PC-9 (cell line): Measurements from ENCODE around the gene BAIAP2L2. TPM values are rescaled to one million over a fixed set of nuclear protein-coding genes. Genes with fewer than 3 reads are reported as not detected.

Experiments
- BruUV-seq: library from RNA; stranded (reverse); fragments of 400-500 nt; replicated peaks from 2 replicates; lab custom pipeline; 2021; lab: Mats Ljungman, UMichigan
- CTCF ChIA-PET: fragments of 300-600 bp; sonication (Branson Sonifier 250); formaldehyde crosslinking; loops from one replicate; lab custom pipeline; 2022; ENCODE audit warnings: antibody characterized with exemption; lab: Charles Lee
- POLR2A ChIA-PET: fragments of 300-600 bp; sonication (Branson Sonifier 250); formaldehyde crosslinking; loops from one replicate; lab custom pipeline; 2022; ENCODE audit warnings: antibody characterized with exemption; ENCODE audit not compliant: unreplicated experiment; lab: Charles Lee
- DNase-seq, 2 experiments: peaks; one replicate each; pipeline versions ENCODE4 v3.0.0 to v3.0.0-alpha.2; 2015 to 2022; ENCODE audit warnings: mixed read lengths in 1 of 2
- H2AFZ ChIP-seq: fragments of 200-600 bp; sonication (generic); 2 replicates; pipeline ENCODE4 v1.8.1; 2017; ENCODE audit warnings: antibody characterized with exemption
- H3F3A ChIP-seq: fragments of 200-600 bp; sonication (generic); 2 replicates; pipeline ENCODE4 v1.8.1; 2017; ENCODE audit warnings: antibody characterized with exemption, mild to moderate bottlenecking, low read depth; ENCODE audit not compliant: insufficient read depth
- H3K27ac ChIP-seq: fragments of 200-600 bp; sonication (generic); 2 replicates; pipeline ENCODE4 v1.6.1; 2016; ENCODE audit warnings: mixed run types
- H3K27me3 ChIP-seq: fragments of 200-600 bp; sonication (generic); 2 replicates; pipeline ENCODE4 v1.6.1; 2016; ENCODE audit warnings: low read depth, mixed run types; ENCODE audit not compliant: insufficient read depth
- H3K36me3 ChIP-seq: fragments of 200-600 bp; sonication (generic); 2 replicates; pipeline ENCODE4 v1.6.1; 2016; ENCODE audit warnings: low read depth, mixed run types
- H3K4me1 ChIP-seq: fragments of 200-600 bp; sonication (generic); replicated peaks from 2 replicates; pipeline ENCODE4 v1.6.1; 2016; ENCODE audit warnings: mixed run types; ENCODE audit not compliant: insufficient read depth
- H3K4me2 ChIP-seq: fragments of 200-600 bp; sonication (generic); 2 replicates; pipeline ENCODE4 v1.6.1; 2017; ENCODE audit warnings: mixed run types
- H3K4me3 ChIP-seq: fragments of 200-600 bp; sonication (generic); 2 replicates; pipeline ENCODE4 v1.6.1; 2016; ENCODE audit warnings: mixed run types
- H3K79me2 ChIP-seq: fragments of 200-600 bp; sonication (generic); 2 replicates; pipeline ENCODE4 v1.6.1; 2017; ENCODE audit warnings: low read depth, mixed run types
- H3K9me2 ChIP-seq: fragments of 200-600 bp; sonication (generic); 2 replicates; pipeline ENCODE4 v1.8.1; 2017; ENCODE audit warnings: mild to moderate bottlenecking; ENCODE audit not compliant: insufficient read depth
- H3K9me3 ChIP-seq: fragments of 200-600 bp; sonication (generic); 2 replicates; pipeline ENCODE4 v1.8.1; 2016; ENCODE audit warnings: low read depth; ENCODE audit not compliant: insufficient read depth
- H4K20me1 ChIP-seq: fragments of 200-600 bp; sonication (generic); 2 replicates; pipeline ENCODE4 v1.8.1; 2017; ENCODE audit not compliant: insufficient read depth
- CTCF ChIP-seq: fragments of 200-600 bp; sonication (generic); conservative IDR thresholded peaks from 2 replicates; pipeline ENCODE4 v1.6.1; 2017; ENCODE audit warnings: mixed run types, antibody characterized with exemption, mild to moderate bottlenecking, moderate library complexity
- EZH2 ChIP-seq: fragments of 200-600 bp; sonication (generic); IDR thresholded peaks from 2 replicates; pipeline ENCODE4 v1.8.0; 2017; ENCODE audit warnings: antibody characterized with exemption, low read depth
- intact Hi-C: fragments of 100-400 bp; cut with micrococcal nuclease; formaldehyde crosslinking; loops from one replicate; pipeline ENCODE4 v1.10.0; 2022; ENCODE audit not compliant: unreplicated experiment
- total RNA-seq: library from RNA; stranded (reverse); gene quantifications from 2 replicates; pipeline ENCODE4 v1.2.3, GENCODE V29; 2021

The BAIAP2L2 gene
- total RNA-seq, 1 experiment from 2014 or later: 7.1 TPM

- no peaks in the 10 kb centered on the region for H3K9me3 ChIP-seq
- no peaks in the 10 kb centered on the region for H3K79me2 ChIP-seq
- no peaks in the 10 kb centered on the region for H3K9me2 ChIP-seq
- intact Hi-C loops: loop anchor here (10.0 kb wide), 1 partner anchor 155 kb away; no protein-coding TSS in a partner anchor
- H3K27ac ChIP-seq: no peak overlapping the region
- ChIA-PET CTCF (interaction anchor here (0.6 kb wide), 1 partner anchor 346 kb away, joined by 3 read pairs; no protein-coding TSS in a partner anchor), POLR2A (no interaction called here)
- no peak overlapping the region for H3K4me2 ChIP-seq
- H4K20me1 ChIP-seq: no peaks in the 10 kb centered on the region
- DNase-seq: no peak
- H3K4me1 ChIP-seq: peaks cover 42% of the 10 kb centered on the region
- no peak for TF ChIP-seq CTCF
- TF ChIP-seq EZH2: no peak
- H3F3A ChIP-seq: peaks cover 50% of the 10 kb centered on the region
- H2AFZ ChIP-seq: no peak overlapping the region
- H3K4me3 ChIP-seq: no peak overlapping the region
- no TSS peak for BruUV-seq
- no peaks in the 10 kb centered on the region for H3K27me3 ChIP-seq
- no peaks in the 10 kb centered on the region for H3K36me3 ChIP-seq
Observed at GRCh38 chr22:38139901-38140300, 29.4 kb upstream of the BAIAP2L2 start.

GRCh38 chr22:38138961-38139360 lies 28.5 kb upstream of the BAIAP2L2 start:
- Histone ChIP-seq H3F3A (peaks cover 45% of the 10 kb centered on the region), H3K79me2 (no peaks in the 10 kb centered on the region), H2AFZ (no peak overlapping the region), H4K20me1 (no peaks in the 10 kb centered on the region), H3K4me3 (no peak overlapping the region), H3K27ac (no peak overlapping the region), H3K9me3 (no peaks in the 10 kb centered on the region), H3K4me2 (no peak overlapping the region), H3K4me1 (peaks cover 39% of the 10 kb centered on the region), H3K36me3 (no peaks in the 10 kb centered on the region), H3K27me3 (no peaks in the 10 kb centered on the region), H3K9me2 (no peaks in the 10 kb centered on the region)
- CTCF ChIA-PET: no interaction called here
- POLR2A ChIA-PET: no interaction called here
- no peak for TF ChIP-seq CTCF
- no peak for DNase-seq
- no TSS peak for BruUV-seq
- intact Hi-C loops: no loop called here

GRCh38 chr22:38137876-38138687 lies 27.6 kb upstream of the BAIAP2L2 start:
- ChIA-PET CTCF (interaction anchor here (0.6 kb wide), 2 partner anchors 44 to 218 kb away, joined by 3 to 4 read pairs; partner anchors contain the start of gene PLA2G6), POLR2A (interaction anchor here (0.6 to 1.4 kb wide), 2 partner anchors 8 to 136 kb away, joined by 3 to 25 read pairs; no protein-coding TSS in a partner anchor)
- TF ChIP-seq CTCF (no peak), EZH2 (no peak)
- BruUV-seq: no TSS peak
- H3K9me2 ChIP-seq: no peaks in the 10 kb centered on the region
- H3K4me1 ChIP-seq: peaks cover 30% of the 10 kb centered on the region
- DNase-seq: no peak
- H2AFZ ChIP-seq: no peak overlapping the region
- H4K20me1 ChIP-seq: no peaks in the 10 kb centered on the region
- no peak overlapping the region for H3K4me3 ChIP-seq
- no peaks in the 10 kb centered on the region for H3K9me3 ChIP-seq
- H3K27ac ChIP-seq: no peak overlapping the region
- H3K4me2 ChIP-seq: no peak overlapping the region
- no peaks in the 10 kb centered on the region for H3K79me2 ChIP-seq
- H3K27me3 ChIP-seq: no peaks in the 10 kb centered on the region
- intact Hi-C loops: no loop called here
- H3F3A ChIP-seq: peaks cover 43% of the 10 kb centered on the region
- H3K36me3 ChIP-seq: no peaks in the 10 kb centered on the region
